Progenitor cell of endocrine pancreas (in vitro differentiated cells): ENCODE measurements around the gene ZNF574. TPM values are rescaled to one million over a fixed set of nuclear protein-coding genes. Genes with fewer than 3 reads are reported as not detected.

Source experiments
- DNase-seq: peaks from one replicate; pipeline ENCODE4 v3.0.0; 2021; ENCODE audit warnings: low spot score; ENCODE audit not compliant: unreplicated experiment
- H3K27ac Mint-ChIP-seq: 2 replicates; pipeline ENCODE4 v1.8.0; 2021; ENCODE audit warnings: mild to moderate bottlenecking, moderate library complexity, mixed read lengths
- H3K27me3 Mint-ChIP-seq: 2 replicates; pipeline ENCODE4 v1.8.0; 2021; ENCODE audit warnings: mixed read lengths
- H3K36me3 Mint-ChIP-seq: 2 replicates; pipeline ENCODE4 v1.8.0; 2022; ENCODE audit warnings: mixed read lengths; ENCODE audit not compliant: insufficient read depth
- H3K4me1 Mint-ChIP-seq: 2 replicates; pipeline ENCODE4 v1.8.0; 2021; ENCODE audit warnings: low read depth, mixed read lengths
- H3K4me3 Mint-ChIP-seq: 2 replicates; pipeline ENCODE4 v1.8.0; 2021; ENCODE audit warnings: low read depth, mild to moderate bottlenecking, moderate library complexity, mixed read lengths
- H3K9me3 Mint-ChIP-seq: 2 replicates; pipeline ENCODE4 v1.8.0; 2021; ENCODE audit warnings: low read depth, mixed read lengths
- CTCF ChIP-seq: fragments of 200-600 bp; sonication (generic); IDR thresholded peaks from one replicate; pipeline ENCODE4 v1.5.0; 2021; ENCODE audit warnings: antibody characterized with exemption, mild to moderate bottlenecking; ENCODE audit not compliant: unreplicated experiment
- total RNA-seq: library from RNA; stranded (reverse); gene quantifications from 2 replicates; pipeline ENCODE4 v1.2.1, GENCODE V29; 2021

Gene ZNF574
- total RNA-seq, 1 donor from 2014 or later = 22.5 TPM

- Mint-ChIP-seq H3K27ac (no peak overlapping the region), H3K36me3 (no peaks in the 10 kb centered on the region), H3K4me1 (no peaks in the 10 kb centered on the region), H3K4me3 (no peak overlapping the region), H3K27me3 (peaks cover 33% of the 10 kb centered on the region), H3K9me3 (no peaks in the 10 kb centered on the region)
- TF ChIP-seq CTCF = peak; percentile 24
- DNase-seq = no peak
Observed at GRCh38 chr19:42092350-42092749, 16.4 kb downstream of the ZNF574 start.

GRCh38 chr19:42093505-42093904, 17.5 kb downstream of the ZNF574 start:
- H3K9me3 Mint-ChIP-seq = no peaks in the 10 kb centered on the region
- no peak overlapping the region for H3K4me3 Mint-ChIP-seq
- H3K4me1 Mint-ChIP-seq = no peaks in the 10 kb centered on the region
- no peak for TF ChIP-seq CTCF
- H3K27ac Mint-ChIP-seq = no peak overlapping the region
- no peak for DNase-seq
- no peaks in the 10 kb centered on the region for H3K36me3 Mint-ChIP-seq
- H3K27me3 Mint-ChIP-seq = peaks cover 33% of the 10 kb centered on the region

GRCh38 chr19:42093926-42094325, 18.0 kb downstream of the ZNF574 start:
- no peak overlapping the region for H3K27ac Mint-ChIP-seq
- no peaks in the 10 kb centered on the region for H3K36me3 Mint-ChIP-seq
- peaks cover 33% of the 10 kb centered on the region for H3K27me3 Mint-ChIP-seq
- no peaks in the 10 kb centered on the region for H3K9me3 Mint-ChIP-seq
- TF ChIP-seq CTCF = no peak
- DNase-seq = no peak
- H3K4me3 Mint-ChIP-seq = no peak overlapping the region
- no peaks in the 10 kb centered on the region for H3K4me1 Mint-ChIP-seq

- H3K4me1 Mint-ChIP-seq = no peaks in the 10 kb centered on the region
- peaks cover 29% of the 10 kb centered on the region for H3K27me3 Mint-ChIP-seq
- H3K9me3 Mint-ChIP-seq = no peaks in the 10 kb centered on the region
- H3K4me3 Mint-ChIP-seq = no peak overlapping the region
- TF ChIP-seq CTCF = no peak
- no peak for DNase-seq
- no peaks in the 10 kb centered on the region for H3K36me3 Mint-ChIP-seq
- no peak overlapping the region for H3K27ac Mint-ChIP-seq
Observed at GRCh38 chr19:42095142-42095813, 19.3 kb downstream of the ZNF574 start.

- H3K4me1 Mint-ChIP-seq = no peaks in the 10 kb centered on the region
- DNase-seq = peak; percentile 29
- no peak overlapping the region for H3K27ac Mint-ChIP-seq
- no peak overlapping the region for H3K4me3 Mint-ChIP-seq
- H3K27me3 Mint-ChIP-seq = peaks cover 26% of the 10 kb centered on the region
- H3K36me3 Mint-ChIP-seq = no peaks in the 10 kb centered on the region
- no peaks in the 10 kb centered on the region for H3K9me3 Mint-ChIP-seq
- no peak for TF ChIP-seq CTCF
Observed at GRCh38 chr19:42095814-42096230, 19.9 kb downstream of the ZNF574 start.
